ENCODE results near the gene TRPM2. TPM values are rescaled to one million over a fixed set of nuclear protein-coding genes. Genes with fewer than 3 reads are reported as not detected.

The TRPM2 gene
- total RNA-seq, 2 experiments from 2014 or later: 35.6 to 40.9 TPM

DNA sequence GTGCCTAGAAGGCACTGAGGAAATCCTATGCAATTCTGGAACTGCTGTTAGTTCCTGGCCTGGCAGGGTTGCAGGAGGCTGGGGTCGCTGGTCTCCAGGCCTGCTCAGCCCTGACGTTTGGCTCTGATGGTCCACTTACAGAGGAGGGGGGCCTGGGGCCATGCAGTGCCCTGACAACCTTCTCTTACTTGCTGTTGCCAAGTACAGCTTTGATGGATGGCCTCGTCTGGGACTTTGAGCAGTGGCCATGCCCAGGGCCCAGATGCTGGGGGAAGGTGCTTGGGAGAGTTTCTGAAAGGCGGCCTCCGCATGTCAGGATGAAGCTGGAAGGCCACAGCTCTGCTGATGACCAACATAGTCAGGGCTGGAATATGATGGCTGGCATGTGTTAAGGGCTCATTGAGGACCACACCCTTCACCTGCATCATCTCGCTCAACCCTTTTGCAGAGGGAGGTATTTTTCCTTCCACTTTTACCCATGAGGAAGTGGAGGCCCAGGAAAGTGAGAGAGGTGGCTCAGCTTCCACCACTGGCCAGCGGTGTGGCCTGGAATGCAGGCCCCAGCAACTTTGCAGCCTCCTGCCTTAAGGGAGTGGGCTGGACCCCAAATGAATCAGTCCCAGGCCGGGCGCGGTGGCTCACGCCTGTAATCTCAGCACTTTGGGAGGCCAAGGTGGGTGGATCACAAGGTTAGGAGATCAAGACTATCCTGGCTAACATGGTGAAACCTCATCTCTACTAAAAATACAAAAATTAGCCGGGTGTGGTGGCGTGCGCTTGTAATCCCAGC, 67.2 kb downstream of the TRPM2 start:
- no peak overlapping the region for H3K4me3 Mint-ChIP-seq
- POLR2A ChIA-PET: no interaction called here
- peaks cover 30% of the 10 kb centered on the region for H3K36me3 Mint-ChIP-seq (ENCODE audit: low read depth)
- DNase-seq (no peak), ATAC-seq (no peak)
- CTCF ChIA-PET: interaction anchor here (1.2 kb wide), 1 partner anchor 373 kb away, joined by 8 read pairs; no protein-coding TSS in a partner anchor
- no peaks in the 10 kb centered on the region for H3K27me3 Mint-ChIP-seq (ENCODE audit: low read depth)
- no peak overlapping the region for H3K27ac Mint-ChIP-seq
- H3K9me3 Mint-ChIP-seq (ENCODE audit: insufficient read depth): peaks cover 4% of the 10 kb centered on the region
- no peaks in the 10 kb centered on the region for H3K4me1 Mint-ChIP-seq (ENCODE audit: low read depth)

DNA sequence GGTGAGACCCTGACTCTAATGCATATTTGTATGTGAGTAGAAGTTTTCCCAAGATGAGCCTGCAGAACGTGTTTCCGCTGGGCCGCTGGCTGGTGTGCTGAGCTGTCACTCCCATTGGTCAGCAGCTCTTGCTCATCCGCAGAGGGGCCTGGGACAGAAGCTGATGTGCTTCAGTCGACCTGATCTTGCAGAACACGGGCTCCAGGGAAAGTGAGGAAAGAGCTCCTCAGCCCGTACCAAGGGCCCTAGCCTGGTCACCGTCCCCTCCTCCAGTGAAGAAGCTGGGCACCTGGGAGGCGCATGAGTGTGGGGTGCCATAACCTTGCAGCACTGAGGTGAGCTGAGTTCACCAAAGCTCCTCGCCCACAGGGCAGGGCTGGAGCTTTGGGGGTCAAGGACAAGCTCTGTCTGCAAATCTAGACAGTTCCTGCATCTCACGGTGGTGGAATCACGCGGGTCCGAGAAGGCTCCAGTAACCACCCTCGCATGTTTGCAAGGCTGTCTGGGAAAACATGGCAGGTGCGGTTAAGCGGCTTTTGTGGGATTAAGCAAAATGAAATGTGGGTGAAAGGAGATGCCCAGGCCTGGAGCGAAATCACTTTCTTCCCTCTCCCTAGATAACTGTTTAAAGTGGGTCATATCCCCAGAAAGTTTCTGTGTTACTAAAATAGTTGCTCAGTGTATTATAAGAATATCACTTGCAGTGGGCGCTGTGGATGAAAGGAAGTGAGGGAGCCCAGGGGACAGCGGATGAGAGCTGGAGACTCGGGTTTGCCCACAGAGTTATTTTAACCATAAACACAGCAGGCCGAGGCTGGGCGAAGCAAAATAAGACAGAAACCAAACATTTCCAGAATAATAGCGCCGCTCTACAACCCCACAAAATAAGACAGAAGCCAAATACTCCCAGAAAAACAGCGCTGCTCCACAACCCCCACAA, 68.8 kb downstream of the TRPM2 start:
- Mint-ChIP-seq H3K36me3 (ENCODE audit: low read depth) (peaks cover 28% of the 10 kb centered on the region), H3K4me3 (no peak overlapping the region), H3K27me3 (ENCODE audit: low read depth) (no peaks in the 10 kb centered on the region), H3K9me3 (ENCODE audit: insufficient read depth) (no peaks in the 10 kb centered on the region), H3K27ac (no peak overlapping the region), H3K4me1 (ENCODE audit: low read depth) (no peaks in the 10 kb centered on the region)
- ATAC-seq: no peak
- POLR2A ChIA-PET: no interaction called here
- DNase-seq: no peak
- CTCF ChIA-PET: no interaction called here

DNA sequence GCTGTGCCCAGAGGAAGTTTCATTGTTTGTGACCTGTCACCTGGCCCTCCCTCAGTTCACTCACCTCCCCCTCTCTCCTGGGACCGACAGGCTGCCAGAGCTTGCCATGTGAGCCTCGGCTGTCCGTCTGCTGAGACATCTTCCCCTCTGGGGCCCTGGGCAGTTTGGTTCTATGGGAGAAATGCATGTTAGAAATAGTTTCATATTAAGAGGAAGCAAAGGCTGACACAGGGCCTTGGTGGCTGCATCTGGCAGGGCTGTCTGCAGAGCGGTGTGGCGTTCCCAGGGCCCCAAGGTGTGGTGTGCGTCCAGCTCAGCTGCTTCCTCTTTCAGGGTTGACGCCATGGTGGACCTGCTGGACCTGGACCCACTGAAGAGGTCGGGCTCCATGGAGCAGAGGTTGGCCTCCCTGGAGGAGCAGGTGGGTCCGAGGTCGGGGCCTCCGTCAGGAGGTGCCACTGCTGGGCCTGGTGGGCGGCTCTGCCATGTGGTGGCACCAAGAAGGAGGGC, 69.9 kb downstream of the TRPM2 start:
- POLR2A ChIA-PET: no interaction called here
- H3K27ac Mint-ChIP-seq: no peak overlapping the region
- no peak for ATAC-seq
- CTCF ChIA-PET: no interaction called here
- peaks cover 30% of the 10 kb centered on the region for H3K36me3 Mint-ChIP-seq (ENCODE audit: low read depth)
- no peaks in the 10 kb centered on the region for H3K9me3 Mint-ChIP-seq (ENCODE audit: insufficient read depth)
- no peaks in the 10 kb centered on the region for H3K27me3 Mint-ChIP-seq (ENCODE audit: low read depth)
- H3K4me1 Mint-ChIP-seq (ENCODE audit: low read depth): no peaks in the 10 kb centered on the region
- H3K4me3 Mint-ChIP-seq: no peak overlapping the region
- no peak for DNase-seq

DNA sequence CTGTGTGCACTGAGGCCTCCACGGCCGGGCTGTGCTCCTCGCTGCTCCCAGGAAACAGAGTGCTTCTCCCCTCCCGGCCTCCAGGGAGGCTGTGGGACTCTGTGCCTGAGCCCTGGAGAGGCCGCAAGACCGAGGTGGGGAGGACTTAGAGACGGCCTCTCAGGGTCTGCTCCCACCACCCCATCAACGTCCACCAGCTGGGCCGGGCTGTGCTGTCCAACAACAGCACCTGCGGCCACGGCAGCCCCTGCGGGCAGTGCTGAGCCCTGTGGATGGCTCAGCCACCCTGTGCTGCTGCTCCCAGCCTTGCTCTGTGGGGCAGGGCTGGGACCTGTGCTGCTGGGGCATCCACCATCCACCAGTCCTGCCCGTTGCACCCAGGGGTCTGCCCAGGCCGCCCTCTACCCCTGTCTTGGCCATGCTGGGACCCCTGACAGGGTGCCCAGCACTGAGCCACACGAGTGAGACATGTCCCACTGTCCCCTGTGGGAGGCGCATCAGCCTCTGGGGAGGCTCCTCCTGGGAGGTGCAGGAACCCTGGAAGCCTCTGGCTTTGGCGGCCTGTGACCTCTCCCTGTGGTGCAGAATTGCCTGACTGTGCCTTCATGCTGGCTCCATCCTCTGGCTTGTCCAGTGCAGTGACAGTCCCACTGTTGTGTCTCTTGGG, 70.7 kb downstream of the TRPM2 start:
- ATAC-seq (no peak), DNase-seq (no peak)
- ChIA-PET POLR2A (no interaction called here), CTCF (no interaction called here)
- H3K4me1 Mint-ChIP-seq (ENCODE audit: low read depth): no peaks in the 10 kb centered on the region
- H3K27ac Mint-ChIP-seq: no peak overlapping the region
- H3K4me3 Mint-ChIP-seq: no peak overlapping the region
- no peaks in the 10 kb centered on the region for H3K9me3 Mint-ChIP-seq (ENCODE audit: insufficient read depth)
- H3K27me3 Mint-ChIP-seq (ENCODE audit: low read depth): no peaks in the 10 kb centered on the region
- peaks cover 30% of the 10 kb centered on the region for H3K36me3 Mint-ChIP-seq (ENCODE audit: low read depth)

DNA sequence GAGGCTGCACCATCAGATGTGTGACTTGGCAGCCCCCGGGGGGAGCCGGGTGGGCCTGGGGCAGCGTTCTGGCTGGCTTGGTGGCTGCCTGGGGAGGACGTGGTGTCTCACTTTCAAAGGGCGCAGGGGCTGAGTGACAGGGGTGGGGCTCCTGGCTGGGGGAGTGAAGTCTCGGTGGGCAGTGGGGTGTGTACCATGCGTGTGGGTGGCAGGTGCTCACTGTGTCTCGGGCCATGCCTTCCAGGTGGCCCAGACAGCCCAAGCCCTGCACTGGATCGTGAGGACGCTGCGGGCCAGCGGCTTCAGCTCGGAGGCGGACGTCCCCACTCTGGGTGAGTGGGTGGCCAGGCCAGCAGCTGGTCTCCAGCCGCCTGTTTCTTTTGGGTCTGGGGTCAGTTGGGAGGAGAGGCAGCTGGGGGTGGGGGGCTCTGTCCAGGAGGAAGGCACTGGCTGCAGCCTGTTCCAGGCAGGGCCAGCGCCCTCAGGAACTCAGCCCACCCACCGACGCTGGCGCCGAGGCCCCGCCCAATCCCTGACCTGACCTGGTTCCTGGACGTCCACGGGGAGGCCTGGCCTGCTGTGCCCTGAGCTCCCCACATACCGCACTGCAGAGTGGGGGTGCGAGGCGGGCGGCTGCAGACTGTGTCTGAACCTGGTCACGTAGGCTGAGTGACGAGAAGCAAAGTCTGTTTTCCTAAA, 71.3 kb downstream of the TRPM2 start:
- Mint-ChIP-seq H3K36me3 (ENCODE audit: low read depth) (peaks cover 25% of the 10 kb centered on the region), H3K9me3 (ENCODE audit: insufficient read depth) (peaks cover 2% of the 10 kb centered on the region), H3K4me3 (no peak overlapping the region), H3K27ac (no peak overlapping the region), H3K4me1 (ENCODE audit: low read depth) (no peaks in the 10 kb centered on the region), H3K27me3 (ENCODE audit: low read depth) (no peaks in the 10 kb centered on the region)
- ChIA-PET POLR2A (no interaction called here), CTCF (no interaction called here)
- ATAC-seq (no peak), DNase-seq (no peak)

DNA sequence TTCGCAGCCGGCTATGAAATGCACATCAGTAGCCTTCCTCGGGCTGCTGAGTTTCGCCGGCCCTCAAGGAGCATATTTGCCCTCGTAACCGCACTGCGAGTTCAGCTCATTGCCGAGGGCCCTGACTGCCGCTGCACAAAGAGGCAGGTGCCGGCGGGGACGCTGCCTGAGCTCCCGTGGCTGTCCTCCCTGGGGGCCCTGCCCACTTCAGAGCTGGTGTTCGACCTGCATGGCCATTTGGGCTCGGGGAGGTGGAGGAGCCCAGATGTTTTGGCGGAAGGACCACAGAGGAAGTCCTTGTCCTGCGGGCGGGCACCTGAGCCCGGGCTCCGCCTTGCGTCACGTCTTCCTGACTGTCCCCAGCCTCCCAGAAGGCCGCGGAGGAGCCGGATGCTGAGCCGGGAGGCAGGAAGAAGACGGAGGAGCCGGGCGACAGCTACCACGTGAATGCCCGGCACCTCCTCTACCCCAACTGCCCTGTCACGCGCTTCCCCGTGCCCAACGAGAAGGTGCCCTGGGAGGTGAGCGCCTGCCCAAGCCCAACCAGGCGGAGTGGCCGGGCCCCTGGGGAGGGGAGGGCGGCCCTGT, 72.0 kb downstream of the TRPM2 start:
- CTCF ChIA-PET: no interaction called here
- no peaks in the 10 kb centered on the region for H3K27me3 Mint-ChIP-seq (ENCODE audit: low read depth)
- POLR2A ChIA-PET: no interaction called here
- DNase-seq (no peak), ATAC-seq (no peak)
- no peak overlapping the region for H3K4me3 Mint-ChIP-seq
- peaks cover 7% of the 10 kb centered on the region for H3K9me3 Mint-ChIP-seq (ENCODE audit: insufficient read depth)
- H3K36me3 Mint-ChIP-seq (ENCODE audit: low read depth): peaks cover 25% of the 10 kb centered on the region
- H3K4me1 Mint-ChIP-seq (ENCODE audit: low read depth): no peaks in the 10 kb centered on the region
- no peak overlapping the region for H3K27ac Mint-ChIP-seq

DNA sequence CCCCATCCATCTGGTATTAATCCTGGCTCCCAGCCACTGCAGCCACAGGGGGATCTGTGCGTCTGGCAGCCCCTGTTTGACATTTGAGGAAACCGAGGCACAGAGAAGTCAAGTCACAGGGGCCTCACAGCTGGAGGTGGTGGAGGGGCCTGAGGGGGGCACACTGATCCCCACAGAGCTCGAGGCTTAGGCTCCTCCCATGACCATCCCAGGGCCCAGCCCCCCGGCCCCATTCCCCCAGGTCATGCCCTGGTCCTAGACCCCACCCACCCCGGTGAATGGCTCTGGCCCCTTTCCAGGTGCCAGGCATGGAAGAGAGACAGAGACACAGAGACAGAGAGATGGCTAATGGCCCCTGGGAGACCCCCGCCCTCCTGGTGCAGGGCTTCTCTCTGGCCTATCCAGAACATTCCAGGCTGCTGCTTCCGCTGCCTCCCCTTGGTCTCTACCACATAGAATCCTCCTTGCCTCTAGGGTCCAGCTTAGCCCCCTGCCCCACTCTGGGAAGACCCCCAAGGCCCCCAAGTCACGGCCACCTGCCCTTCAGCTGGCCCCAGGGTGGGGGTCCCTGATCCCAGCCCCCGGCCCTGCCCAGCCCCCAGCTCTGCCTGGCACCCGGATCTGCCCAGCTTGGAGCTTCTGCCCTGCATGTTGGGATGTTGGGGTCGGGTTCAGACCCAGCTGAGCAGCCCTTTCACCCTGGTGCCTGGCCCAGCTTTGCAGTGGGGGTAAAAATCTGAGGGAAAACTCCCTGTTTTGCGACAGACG, 72.7 kb downstream of the TRPM2 start:
- no peak for DNase-seq
- POLR2A ChIA-PET: no interaction called here

DNA sequence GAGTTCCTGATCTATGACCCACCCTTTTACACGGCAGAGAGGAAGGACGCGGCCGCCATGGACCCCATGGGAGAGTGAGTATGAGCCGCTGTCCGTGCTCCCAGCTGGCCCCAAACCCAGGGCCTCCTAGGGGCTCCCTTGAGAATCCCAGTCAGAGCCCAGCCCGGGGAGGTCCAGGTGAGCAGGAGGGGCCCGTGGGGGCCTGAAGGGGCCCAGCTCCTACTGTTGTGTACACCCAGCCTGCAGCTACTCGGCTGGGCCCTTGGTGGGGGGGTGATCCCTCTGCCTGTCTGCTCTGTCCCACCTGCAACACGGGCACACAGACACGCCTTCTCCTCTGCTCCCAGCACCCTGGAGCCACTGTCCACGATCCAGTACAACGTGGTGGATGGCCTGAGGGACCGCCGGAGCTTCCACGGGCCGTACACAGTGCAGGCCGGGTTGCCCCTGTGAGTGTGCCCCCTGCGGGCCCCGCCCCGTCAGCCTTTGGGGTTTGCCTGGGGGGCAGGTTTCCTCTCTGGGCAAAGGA, 73.3 kb downstream of the TRPM2 start:
- Mint-ChIP-seq H3K27ac (no peak overlapping the region), H3K36me3 (ENCODE audit: low read depth) (peaks cover 30% of the 10 kb centered on the region), H3K27me3 (ENCODE audit: low read depth) (no peaks in the 10 kb centered on the region), H3K4me3 (no peak overlapping the region), H3K9me3 (ENCODE audit: insufficient read depth) (peaks cover 13% of the 10 kb centered on the region), H3K4me1 (ENCODE audit: low read depth) (no peaks in the 10 kb centered on the region)
- POLR2A ChIA-PET: no interaction called here
- CTCF ChIA-PET: no interaction called here
- ATAC-seq (no peak), DNase-seq (no peak)

More for the DNA sequence above, 72.7 kb downstream of the TRPM2 start:
- Mint-ChIP-seq H3K4me1 (ENCODE audit: low read depth) (no peaks in the 10 kb centered on the region), H3K36me3 (ENCODE audit: low read depth) (peaks cover 27% of the 10 kb centered on the region), H3K27me3 (ENCODE audit: low read depth) (no peaks in the 10 kb centered on the region), H3K9me3 (ENCODE audit: insufficient read depth) (peaks cover 12% of the 10 kb centered on the region), H3K4me3 (no peak overlapping the region), H3K27ac (no peak overlapping the region)
- CTCF ChIA-PET: no interaction called here
- ATAC-seq: no peak

DNA sequence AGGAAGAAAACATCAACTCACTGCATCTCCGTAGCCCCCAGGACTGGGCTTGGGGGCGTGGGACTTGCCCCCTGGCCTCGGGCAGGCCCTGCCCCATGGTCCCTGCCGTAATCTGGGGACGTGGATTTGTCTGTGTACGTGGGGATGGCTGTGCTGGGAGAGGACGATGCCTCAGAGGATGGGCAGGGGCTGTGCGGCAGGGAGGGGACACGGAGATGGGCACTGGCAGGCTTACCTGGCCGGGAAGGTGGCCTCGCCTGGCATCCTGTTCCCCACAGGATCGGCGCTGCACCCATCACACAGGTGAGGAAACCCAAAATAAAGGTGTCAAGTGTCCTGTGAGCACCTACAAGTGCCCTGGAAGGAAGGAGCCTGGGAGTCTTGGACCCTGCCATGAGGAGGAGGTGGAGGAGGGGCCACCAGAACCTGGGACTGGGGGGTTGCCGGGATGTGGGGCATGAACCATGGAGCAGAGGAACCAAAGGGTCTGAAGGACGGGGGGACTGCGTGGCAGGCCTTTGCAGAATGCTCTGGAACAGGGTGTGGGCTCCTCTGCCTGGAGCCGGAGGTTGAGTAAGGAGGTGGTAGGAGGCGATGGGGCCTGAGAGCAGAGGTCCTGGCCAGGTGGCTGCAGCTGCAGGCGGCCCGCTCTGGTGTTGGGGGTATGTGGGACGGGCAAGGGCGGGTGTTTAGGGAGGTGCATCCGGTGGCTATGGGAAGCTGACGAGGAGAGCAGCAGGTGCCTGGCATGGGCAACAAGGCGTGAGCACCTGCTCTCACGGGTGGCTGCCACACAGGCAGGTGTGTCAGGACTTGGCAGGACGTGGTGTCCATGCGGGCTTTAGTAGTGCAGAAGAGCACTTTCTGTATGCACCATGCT, 74.1 kb downstream of the TRPM2 start:
- no peak overlapping the region for H3K4me3 Mint-ChIP-seq
- ATAC-seq: no peak
- H3K9me3 Mint-ChIP-seq (ENCODE audit: insufficient read depth): peaks cover 13% of the 10 kb centered on the region
- H3K27ac Mint-ChIP-seq: no peak overlapping the region
- no peak for DNase-seq
- POLR2A ChIA-PET: interaction anchor here (0.6 kb wide), 1 partner anchor 838 kb away, joined by 3 read pairs; no protein-coding TSS in a partner anchor
- CTCF ChIA-PET: no interaction called here
- no peaks in the 10 kb centered on the region for H3K4me1 Mint-ChIP-seq (ENCODE audit: low read depth)
- peaks cover 34% of the 10 kb centered on the region for H3K36me3 Mint-ChIP-seq (ENCODE audit: low read depth)
- H3K27me3 Mint-ChIP-seq (ENCODE audit: low read depth): no peaks in the 10 kb centered on the region
